Measurements from ENCODE around the gene CHODL.

CHODL gene

GRCh38 chr21:18289876-18290275, 45.2 kb downstream of the CHODL start:
- DNase-seq (ENCODE audit: low spot score): no peak

GRCh38 chr21:18294100-18294499, 49.5 kb downstream of the CHODL start:
- no peak for DNase-seq (ENCODE audit: low spot score)

- no peak for DNase-seq (ENCODE audit: low spot score)
These were observed 53.6 kb downstream of the CHODL start for GRCh38 chr21:18298228-18298627.

Measured in hematopoietic multipotent progenitor cell treated with erythropoietin and hydrocortisone succinate and interleukin-3 and kit ligand, for 17 days (in vitro differentiated cells).